ENCODE results near the gene TULP4. TPM values are rescaled to one million over a fixed set of nuclear protein-coding genes. Genes with fewer than 3 reads are reported as not detected.

TULP4 gene
- total RNA-seq, 1 donor from 2014 or later: 18.5 TPM

DNA sequence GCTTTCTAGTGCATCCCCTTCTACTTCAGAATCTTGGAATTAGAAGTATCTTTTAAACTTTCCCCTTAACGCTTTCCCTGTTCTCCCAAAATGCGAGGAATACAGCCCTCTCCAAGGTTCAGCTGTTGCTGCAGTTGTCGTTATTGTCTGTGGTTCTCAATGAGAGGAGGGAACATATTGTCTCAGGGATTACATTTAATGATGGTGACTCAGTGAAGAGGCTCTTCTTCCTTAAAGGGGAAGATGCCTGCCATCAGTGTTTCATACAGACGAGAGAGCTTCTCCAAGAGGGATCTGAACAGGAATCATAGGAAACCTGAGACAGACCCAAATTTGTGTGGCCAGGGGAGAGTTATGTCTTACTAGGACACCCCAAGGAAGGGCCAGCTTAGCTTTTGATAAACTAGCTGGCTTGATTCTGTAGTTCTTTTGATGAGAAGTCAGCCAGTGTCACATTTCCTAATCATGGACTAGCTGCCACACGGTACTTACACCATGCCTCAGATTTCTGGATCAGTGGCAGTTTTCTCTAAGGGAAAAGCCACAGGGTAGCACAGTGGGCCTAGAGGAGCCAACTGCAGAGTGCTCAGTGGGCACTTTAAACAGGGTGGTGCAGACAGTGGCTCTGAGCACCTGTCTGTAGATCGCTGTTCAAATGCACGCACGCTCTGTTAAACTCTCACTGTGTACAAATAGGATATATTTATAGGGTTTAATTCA lies 187.9 kb downstream of the TULP4 start:
- H3K36me3 ChIP-seq: peaks cover 24 to 46% of the 10 kb centered on the region in 2 donors
- DNase-seq (ENCODE audit: low spot score in 2 of 2): no peak
- TF ChIP-seq, protein P1, sequence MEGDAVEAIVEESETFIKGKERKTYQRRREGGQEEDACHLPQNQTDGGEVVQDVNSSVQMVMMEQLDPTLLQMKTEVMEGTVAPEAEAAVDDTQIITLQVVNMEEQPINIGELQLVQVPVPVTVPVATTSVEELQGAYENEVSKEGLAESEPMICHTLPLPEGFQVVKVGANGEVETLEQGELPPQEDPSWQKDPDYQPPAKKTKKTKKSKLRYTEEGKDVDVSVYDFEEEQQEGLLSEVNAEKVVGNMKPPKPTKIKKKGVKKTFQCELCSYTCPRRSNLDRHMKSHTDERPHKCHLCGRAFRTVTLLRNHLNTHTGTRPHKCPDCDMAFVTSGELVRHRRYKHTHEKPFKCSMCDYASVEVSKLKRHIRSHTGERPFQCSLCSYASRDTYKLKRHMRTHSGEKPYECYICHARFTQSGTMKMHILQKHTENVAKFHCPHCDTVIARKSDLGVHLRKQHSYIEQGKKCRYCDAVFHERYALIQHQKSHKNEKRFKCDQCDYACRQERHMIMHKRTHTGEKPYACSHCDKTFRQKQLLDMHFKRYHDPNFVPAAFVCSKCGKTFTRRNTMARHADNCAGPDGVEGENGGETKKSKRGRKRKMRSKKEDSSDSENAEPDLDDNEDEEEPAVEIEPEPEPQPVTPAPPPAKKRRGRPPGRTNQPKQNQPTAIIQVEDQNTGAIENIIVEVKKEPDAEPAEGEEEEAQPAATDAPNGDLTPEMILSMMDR (IDR thresholded peaks at IDR 0.05): no peak
- no peak overlapping the region for H3K27ac ChIP-seq
- H3K4me1 ChIP-seq: no peaks in the 10 kb centered on the region
- intact Hi-C loops (cut with DNase I): no loop called here
- no peaks in the 10 kb centered on the region for H3K27me3 ChIP-seq
- no peaks in the 10 kb centered on the region for H3K9me3 ChIP-seq
- no peak overlapping the region for H3K4me3 ChIP-seq

DNA sequence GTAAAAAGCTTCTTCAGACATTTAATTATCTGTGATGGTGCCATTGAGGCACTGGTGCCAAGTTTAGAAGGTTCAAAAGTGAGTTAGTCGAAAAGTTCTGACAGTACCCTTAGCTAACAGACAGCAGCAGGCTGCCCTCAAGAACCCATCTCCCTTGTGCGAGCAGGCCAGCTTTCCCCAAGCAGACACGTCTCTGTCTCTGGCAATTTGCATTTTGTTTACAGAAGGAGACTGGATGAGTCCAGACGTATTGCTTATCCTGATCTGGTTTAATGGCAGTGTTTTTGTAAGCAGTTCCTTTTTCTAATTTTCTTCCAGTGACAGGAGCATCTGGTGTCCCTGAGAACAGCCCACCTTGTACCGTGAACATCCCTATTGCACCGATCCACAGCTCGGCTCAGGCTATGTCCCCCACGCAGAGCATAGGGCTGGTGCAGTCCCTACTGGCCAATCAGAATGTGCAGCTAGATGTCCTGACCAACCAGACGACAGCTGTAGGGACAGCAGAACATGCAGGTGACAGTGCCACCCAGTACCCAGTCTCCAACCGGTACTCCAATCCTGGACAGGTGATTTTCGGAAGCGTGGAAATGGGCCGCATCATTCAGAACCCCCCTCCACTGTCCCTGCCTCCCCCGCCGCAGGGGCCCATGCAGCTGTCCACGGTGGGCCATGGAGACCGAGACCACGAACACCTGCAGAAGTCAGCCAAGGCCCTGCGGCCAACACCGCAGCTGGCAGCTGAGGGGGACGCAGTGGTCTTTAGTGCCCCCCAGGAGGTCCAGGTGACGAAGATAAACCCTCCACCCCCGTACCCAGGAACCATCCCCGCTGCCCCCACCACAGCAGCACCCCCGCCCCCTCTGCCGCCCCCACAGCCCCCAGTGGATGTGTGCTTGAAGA lies 189.3 kb downstream of the TULP4 start:
- H3K9me3 ChIP-seq: no peaks in the 10 kb centered on the region
- H3K4me3 ChIP-seq: no peak overlapping the region
- H3K36me3 ChIP-seq: peaks cover 24 to 48% of the 10 kb centered on the region in 2 donors
- intact Hi-C loops (cut with DNase I): no loop called here
- H3K27me3 ChIP-seq: no peaks in the 10 kb centered on the region
- H3K4me1 ChIP-seq: no peaks in the 10 kb centered on the region
- H3K27ac ChIP-seq: no peak overlapping the region
- TF ChIP-seq, protein P1 (IDR thresholded peaks at IDR 0.05): no peak
- no peak for DNase-seq (ENCODE audit: low spot score in 2 of 2)

DNA sequence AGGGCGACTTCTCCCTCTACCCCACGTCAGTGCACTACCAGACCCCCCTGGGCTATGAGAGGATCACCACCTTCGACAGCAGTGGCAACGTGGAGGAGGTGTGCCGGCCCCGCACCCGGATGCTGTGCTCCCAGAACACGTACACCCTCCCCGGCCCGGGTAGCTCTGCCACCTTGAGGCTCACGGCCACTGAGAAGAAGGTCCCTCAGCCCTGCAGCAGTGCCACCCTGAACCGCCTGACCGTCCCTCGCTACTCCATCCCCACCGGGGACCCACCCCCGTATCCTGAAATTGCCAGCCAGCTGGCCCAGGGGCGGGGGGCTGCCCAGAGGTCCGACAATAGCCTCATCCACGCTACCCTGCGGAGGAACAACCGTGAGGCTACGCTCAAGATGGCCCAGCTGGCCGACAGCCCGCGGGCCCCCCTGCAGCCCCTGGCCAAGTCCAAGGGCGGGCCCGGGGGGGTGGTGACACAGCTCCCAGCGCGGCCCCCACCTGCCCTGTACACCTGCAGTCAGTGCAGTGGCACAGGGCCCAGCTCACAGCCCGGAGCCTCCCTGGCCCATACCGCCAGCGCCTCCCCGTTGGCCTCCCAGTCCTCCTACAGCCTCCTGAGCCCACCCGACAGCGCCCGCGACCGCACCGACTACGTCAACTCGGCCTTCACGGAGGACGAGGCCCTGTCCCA lies 190.1 kb downstream of the TULP4 start:
- H3K36me3 ChIP-seq: peaks cover 24 to 56% of the 10 kb centered on the region in 2 donors
- no peaks in the 10 kb centered on the region for H3K4me1 ChIP-seq
- no peak overlapping the region for H3K4me3 ChIP-seq
- H3K9me3 ChIP-seq: no peaks in the 10 kb centered on the region
- TF ChIP-seq, protein P1 (IDR thresholded peaks at IDR 0.05): no peak
- no peak overlapping the region for H3K27ac ChIP-seq
- no peak for DNase-seq (ENCODE audit: low spot score in 2 of 2)
- intact Hi-C loops (cut with DNase I): no loop called here
- no peaks in the 10 kb centered on the region for H3K27me3 ChIP-seq

DNA sequence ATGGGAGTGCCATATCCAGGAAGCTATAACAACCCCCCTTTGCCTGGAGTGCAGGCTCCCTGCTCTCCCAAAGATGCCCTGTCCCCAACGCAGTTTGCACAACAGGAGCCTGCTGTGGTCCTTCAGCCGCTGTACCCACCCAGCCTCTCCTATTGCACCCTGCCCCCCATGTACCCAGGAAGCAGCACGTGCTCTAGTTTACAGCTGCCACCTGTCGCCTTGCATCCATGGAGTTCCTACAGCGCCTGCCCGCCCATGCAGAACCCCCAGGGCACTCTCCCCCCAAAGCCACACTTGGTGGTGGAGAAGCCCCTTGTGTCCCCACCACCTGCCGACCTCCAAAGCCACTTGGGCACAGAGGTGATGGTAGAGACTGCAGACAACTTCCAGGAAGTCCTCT lies 191.0 kb downstream of the TULP4 start:
- Histone ChIP-seq H3K36me3 (peaks cover 24 to 53% of the 10 kb centered on the region in 2 donors), H3K9me3 (no peaks in the 10 kb centered on the region), H3K4me3 (no peak overlapping the region), H3K27ac (no peak overlapping the region), H3K27me3 (no peaks in the 10 kb centered on the region), H3K4me1 (no peaks in the 10 kb centered on the region)
- no peak for DNase-seq (ENCODE audit: low spot score in 2 of 2)
- intact Hi-C loops (cut with DNase I): no loop called here
- TF ChIP-seq, protein P1 (IDR thresholded peaks at IDR 0.05): no peak

DNA sequence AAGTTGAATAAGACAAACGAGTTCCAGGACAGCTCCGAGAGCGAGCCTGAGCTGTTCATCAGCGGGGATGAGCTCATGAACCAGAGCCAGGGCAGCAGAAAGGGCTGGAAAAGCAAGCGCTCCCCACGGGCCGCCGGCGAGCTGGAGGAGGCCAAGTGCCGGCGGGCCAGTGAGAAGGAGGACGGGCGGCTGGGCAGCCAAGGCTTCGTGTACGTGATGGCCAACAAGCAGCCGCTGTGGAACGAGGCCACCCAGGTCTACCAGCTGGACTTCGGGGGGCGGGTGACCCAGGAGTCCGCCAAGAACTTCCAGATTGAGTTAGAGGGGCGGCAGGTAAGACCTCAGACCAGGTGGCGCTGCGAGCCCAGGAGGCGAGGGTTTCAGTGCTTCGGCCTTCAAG lies 191.6 kb downstream of the TULP4 start:
- no peak overlapping the region for H3K4me3 ChIP-seq
- no peak overlapping the region for H3K27ac ChIP-seq
- no peaks in the 10 kb centered on the region for H3K4me1 ChIP-seq
- TF ChIP-seq, protein P1 (IDR thresholded peaks at IDR 0.05): no peak
- no peaks in the 10 kb centered on the region for H3K9me3 ChIP-seq
- peaks cover 21 to 47% of the 10 kb centered on the region in 2 donors for H3K36me3 ChIP-seq
- no peak for DNase-seq (ENCODE audit: low spot score in 2 of 2)
- intact Hi-C loops (cut with DNase I): no loop called here
- H3K27me3 ChIP-seq: no peaks in the 10 kb centered on the region
